HG02981 (cell line): ENCODE results near the gene SRSF7.
"Not testable (repeated sequence)": the region's sequence is repeated elsewhere in the genome, so short reads cannot be mapped to it uniquely, and the experiment has no call there.

ENCODE experiments used
- ATAC-seq: cut with Tn5 transposase; IDR thresholded peaks from one replicate; pipeline ENCODE4 v1.9.1; 2021; ENCODE audit warnings: mild to moderate bottlenecking, moderate library complexity; ENCODE audit not compliant: unreplicated experiment

SRSF7 gene

GRCh38 chr2:38703336-38703735 is 47.8 kb downstream of the SRSF7 start:
- not testable (repeated sequence) for ATAC-seq

- no peak for ATAC-seq
Observed at GRCh38 chr2:38702413-38702812, 48.7 kb downstream of the SRSF7 start.

GRCh38 chr2:38701542-38701941 is 49.6 kb downstream of the SRSF7 start:
- ATAC-seq: no peak

- no peak for ATAC-seq
Observed at GRCh38 chr2:38700881-38701458, 50.2 kb downstream of the SRSF7 start.

- no peak for ATAC-seq
Observed at GRCh38 chr2:38700113-38700785, 50.9 kb downstream of the SRSF7 start.

- ATAC-seq: no peak
Observed at GRCh38 chr2:38698467-38699003, 52.6 kb downstream of the SRSF7 start.

GRCh38 chr2:38697116-38697840 is 53.9 kb downstream of the SRSF7 start:
- no peak for ATAC-seq
